Astrocyte of the spinal cord (primary cell): ENCODE measurements around the gene MSH6.

Source experiments
- DNase-seq: peaks from one replicate; pipeline ENCODE4 v3.0.0; 2011; ENCODE audit warnings: low read depth, low spot score
- H3K4me3 ChIP-seq: 2 replicates; pipeline ENCODE4 v1.5.1; 2011; ENCODE audit warnings: low read depth, mild to moderate bottlenecking, low read length, moderate library complexity
- in situ Hi-C: cut with HindIII; loops from 2 replicates; pipeline ENCODE4 v1.10.0; 2017; ENCODE audit warnings: low sequenced_read_pairs
- TF ChIP-seq, protein P1 (sequence below): IDR thresholded peaks from 2 replicates; pipeline ENCODE4 v1.5.1; 2012; ENCODE audit warnings: low read depth, mild to moderate bottlenecking, low read length, inconsistent platforms

Gene MSH6

DNA sequence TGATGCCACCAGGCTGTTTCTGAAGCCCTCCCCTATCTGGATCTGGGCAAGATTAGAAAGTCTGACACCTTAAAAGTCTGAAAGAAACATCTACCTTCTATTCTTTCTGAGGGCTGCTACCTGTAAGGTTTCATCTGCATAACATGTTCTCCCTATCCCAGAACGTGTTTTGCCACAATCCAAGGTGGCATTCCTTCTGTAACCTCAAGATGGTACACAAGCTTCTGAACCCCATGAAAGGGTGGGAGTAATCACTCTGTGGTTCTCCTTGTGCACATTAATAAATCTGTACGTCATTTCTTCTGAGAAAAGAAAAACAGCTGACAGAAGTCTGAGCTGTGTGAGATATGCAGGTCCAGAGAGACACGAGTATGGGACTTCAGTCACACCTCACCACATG, 41.8 kb upstream of the MSH6 start:
- TF ChIP-seq, protein P1, sequence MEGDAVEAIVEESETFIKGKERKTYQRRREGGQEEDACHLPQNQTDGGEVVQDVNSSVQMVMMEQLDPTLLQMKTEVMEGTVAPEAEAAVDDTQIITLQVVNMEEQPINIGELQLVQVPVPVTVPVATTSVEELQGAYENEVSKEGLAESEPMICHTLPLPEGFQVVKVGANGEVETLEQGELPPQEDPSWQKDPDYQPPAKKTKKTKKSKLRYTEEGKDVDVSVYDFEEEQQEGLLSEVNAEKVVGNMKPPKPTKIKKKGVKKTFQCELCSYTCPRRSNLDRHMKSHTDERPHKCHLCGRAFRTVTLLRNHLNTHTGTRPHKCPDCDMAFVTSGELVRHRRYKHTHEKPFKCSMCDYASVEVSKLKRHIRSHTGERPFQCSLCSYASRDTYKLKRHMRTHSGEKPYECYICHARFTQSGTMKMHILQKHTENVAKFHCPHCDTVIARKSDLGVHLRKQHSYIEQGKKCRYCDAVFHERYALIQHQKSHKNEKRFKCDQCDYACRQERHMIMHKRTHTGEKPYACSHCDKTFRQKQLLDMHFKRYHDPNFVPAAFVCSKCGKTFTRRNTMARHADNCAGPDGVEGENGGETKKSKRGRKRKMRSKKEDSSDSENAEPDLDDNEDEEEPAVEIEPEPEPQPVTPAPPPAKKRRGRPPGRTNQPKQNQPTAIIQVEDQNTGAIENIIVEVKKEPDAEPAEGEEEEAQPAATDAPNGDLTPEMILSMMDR = no peak
- no peak overlapping the region for H3K4me3 ChIP-seq
- in situ Hi-C loops = no loop called here
- no peak for DNase-seq

DNA sequence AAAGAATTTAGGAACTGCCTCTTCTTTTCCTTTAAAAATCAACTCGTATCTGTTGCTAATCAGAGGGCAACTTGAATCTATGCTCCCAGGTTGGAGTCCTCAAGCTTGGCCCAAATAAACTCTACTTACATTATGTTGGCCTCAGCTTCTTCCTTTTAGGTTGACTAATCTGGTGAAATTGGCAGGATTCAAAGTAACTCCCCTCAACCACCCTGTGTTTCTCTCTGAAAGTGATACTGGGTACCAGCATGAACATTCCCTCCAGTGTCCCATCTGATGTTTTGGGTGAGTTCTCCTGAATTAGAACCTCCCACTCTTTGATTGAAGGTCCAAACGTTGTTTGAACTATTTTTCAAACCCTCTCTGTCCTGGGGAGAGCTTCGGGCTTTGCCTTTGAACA, 41.3 kb upstream of the MSH6 start:
- TF ChIP-seq, protein P1 = no peak
- no peak for DNase-seq
- no peak overlapping the region for H3K4me3 ChIP-seq
- in situ Hi-C loops = no loop called here

DNA sequence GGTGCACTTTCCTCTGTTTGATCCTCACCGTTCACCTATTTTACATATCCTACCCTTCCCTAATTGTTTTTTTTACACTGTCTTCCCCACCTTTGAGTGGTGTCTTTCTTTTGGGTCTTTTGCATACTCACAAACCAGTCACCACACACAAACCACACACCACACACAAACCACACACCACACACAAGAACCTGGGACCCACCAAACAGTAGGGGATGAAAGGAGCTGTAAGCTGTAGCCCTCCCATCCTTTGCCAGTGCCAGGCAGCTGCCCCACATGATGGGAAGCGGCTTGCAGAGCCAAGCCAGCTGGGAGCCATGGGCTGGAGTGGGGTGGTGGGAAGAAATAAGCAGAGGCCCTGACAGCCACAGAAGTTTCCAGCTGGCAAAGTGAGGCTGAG, 38.9 kb upstream of the MSH6 start:
- in situ Hi-C loops = no loop called here

DNA sequence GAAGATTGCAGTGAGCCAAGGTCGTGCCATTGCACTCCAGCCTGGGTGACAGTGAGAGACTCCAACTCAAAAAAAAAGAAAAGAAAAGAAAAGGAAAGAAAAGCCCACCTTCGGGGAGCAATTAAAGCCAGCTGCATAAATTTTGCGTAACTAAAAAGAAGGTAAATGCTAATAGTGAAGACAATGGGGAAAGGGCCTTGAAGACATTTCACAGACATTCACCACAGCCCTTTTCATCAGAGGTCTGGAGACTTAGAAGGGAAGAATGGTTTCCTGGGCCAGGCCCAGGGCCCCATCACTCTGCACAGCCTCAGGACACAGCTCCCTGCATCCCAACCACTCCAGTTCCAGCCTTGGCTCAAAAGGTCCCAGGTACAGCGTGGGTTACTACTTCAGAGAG, 35.1 kb upstream of the MSH6 start:
- H3K4me3 ChIP-seq = no peak overlapping the region
- TF ChIP-seq, protein P1 = no peak
- DNase-seq = no peak
- in situ Hi-C loops = no loop called here

More for the DNA sequence above, 38.9 kb upstream of the MSH6 start:
- TF ChIP-seq, protein P1 = no peak
- no peak overlapping the region for H3K4me3 ChIP-seq
- DNase-seq = no peak

DNA sequence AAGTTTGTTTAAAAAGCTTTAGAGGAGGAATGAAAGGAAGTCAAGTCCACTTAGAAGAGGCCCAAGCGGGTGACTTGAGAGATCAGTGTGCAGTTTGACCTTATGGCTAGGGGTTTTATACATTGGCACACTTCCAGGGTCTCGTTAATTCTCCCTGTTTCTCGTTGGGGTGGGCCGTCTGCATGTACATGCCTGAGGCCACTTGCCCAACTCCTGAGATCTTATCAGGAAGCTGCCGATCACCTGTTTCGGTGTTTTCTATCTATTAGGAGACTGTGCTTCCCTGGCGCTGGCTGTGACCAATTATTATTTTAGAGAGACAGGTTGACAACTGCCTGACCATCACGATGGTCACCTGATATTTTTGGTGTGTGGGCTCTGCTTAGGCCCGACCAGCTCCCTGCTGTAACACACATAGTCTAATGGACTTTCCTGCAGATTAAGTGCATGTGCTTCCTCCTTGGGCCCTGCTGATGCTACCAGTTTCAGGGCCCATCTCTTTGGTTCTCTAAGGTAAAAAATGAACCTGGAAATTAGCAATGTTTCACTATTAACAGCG, 31.0 kb upstream of the MSH6 start:
- no peak overlapping the region for H3K4me3 ChIP-seq
- TF ChIP-seq, protein P1 = no peak
- DNase-seq = no peak
- in situ Hi-C loops = no loop called here

DNA sequence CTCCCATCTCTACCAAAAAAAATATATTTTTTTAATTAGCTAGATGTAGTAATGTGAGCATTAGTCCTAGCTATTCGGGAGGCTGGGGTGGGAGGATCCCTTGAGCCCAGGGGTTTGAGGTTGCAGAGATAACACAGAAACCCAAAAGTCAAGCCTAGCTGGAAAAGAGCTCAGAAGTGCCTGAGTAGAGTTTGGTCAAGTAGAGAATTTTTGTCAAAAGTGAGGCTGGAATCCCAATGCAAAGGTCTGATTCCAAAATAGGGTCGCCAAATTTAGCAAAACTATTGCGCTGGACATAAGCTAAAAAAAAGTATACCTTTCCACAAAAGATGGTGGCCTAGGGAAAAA, 15.5 kb upstream of the MSH6 start:
- in situ Hi-C loops = no loop called here
- H3K4me3 ChIP-seq = no peak overlapping the region
- TF ChIP-seq, protein P1 = no peak

More for the DNA sequence above, 15.5 kb upstream of the MSH6 start:
- DNase-seq = no peak
